Loucy (cell line): ENCODE results near the gene RPH3AL.
"Not testable (repeated sequence)": the region's sequence is repeated elsewhere in the genome, so short reads cannot be mapped to it uniquely, and the experiment has no call there.

Source experiments
- H2AFZ ChIP-seq: fragments of 200-600 bp; sonication (generic); 2 replicates; pipeline ENCODE4 v1.6.0; 2016; ENCODE audit warnings: antibody characterized with exemption, mild to moderate bottlenecking, low read length, moderate library complexity
- H3F3A ChIP-seq: fragments of 200-600 bp; 2 replicates; pipeline ENCODE4 v1.6.0; 2016; ENCODE audit warnings: antibody characterized with exemption, low read depth, mild to moderate bottlenecking
- H3K27me3 ChIP-seq: fragments of 200-600 bp; sonication (generic); 2 replicates; pipeline ENCODE4 v1.6.1; 2014; ENCODE audit warnings: low read length, mild to moderate bottlenecking; ENCODE audit not compliant: insufficient read depth, poor library complexity, severe bottlenecking
- H3K36me3 ChIP-seq: fragments of 200-600 bp; sonication (generic); 2 replicates; pipeline ENCODE4 v1.6.1; 2016; ENCODE audit warnings: low read length; ENCODE audit not compliant: insufficient read depth
- H3K4me1 ChIP-seq: fragments of 200-600 bp; sonication (generic); 2 replicates; pipeline ENCODE4 v1.5.1; 2014; ENCODE audit warnings: low read length, mild to moderate bottlenecking; ENCODE audit not compliant: insufficient read depth, poor library complexity, severe bottlenecking
- H3K4me2 ChIP-seq: fragments of 200-600 bp; sonication (generic); 2 replicates; pipeline ENCODE4 v1.6.0; 2014; ENCODE audit warnings: antibody characterized with exemption, low read length, low read depth, mild to moderate bottlenecking; ENCODE audit not compliant: poor library complexity, severe bottlenecking
- H3K4me3 ChIP-seq: fragments of 200-600 bp; sonication (generic); 2 replicates; pipeline ENCODE4 v1.5.1; 2014; ENCODE audit warnings: low read length, mild to moderate bottlenecking, mixed read lengths; ENCODE audit not compliant: poor library complexity, severe bottlenecking
- H3K79me2 ChIP-seq: fragments of 200-600 bp; sonication (generic); 2 replicates; pipeline ENCODE4 v1.6.1; 2014; ENCODE audit warnings: low read length; ENCODE audit not compliant: insufficient read depth
- H3K9ac ChIP-seq: fragments of 200-600 bp; sonication (generic); 2 replicates; pipeline ENCODE4 v1.6.0; 2014; ENCODE audit warnings: mild to moderate bottlenecking, low read depth, low read length, moderate library complexity; ENCODE audit not compliant: poor library complexity, severe bottlenecking
- H3K9me2 ChIP-seq: fragments of 200-600 bp; sonication (generic); replicated peaks from 2 replicates; pipeline ENCODE4 v1.6.1; 2016; ENCODE audit warnings: low read depth, low read length, mixed read lengths
- H3K9me3 ChIP-seq: fragments of 200-600 bp; sonication (generic); 2 replicates; pipeline ENCODE4 v1.6.1; 2014; ENCODE audit warnings: mild to moderate bottlenecking, antibody characterized with exemption, low read length, low read depth; ENCODE audit not compliant: insufficient read depth
- H4K20me1 ChIP-seq: fragments of 200-600 bp; sonication (generic); 2 replicates; pipeline ENCODE4 v1.6.0; 2014; ENCODE audit warnings: antibody characterized with exemption, low read length, mild to moderate bottlenecking; ENCODE audit not compliant: insufficient read depth, poor library complexity, severe bottlenecking
- EZH2phosphoT487 ChIP-seq: fragments of 200-600 bp; IDR thresholded peaks from 2 replicates; pipeline ENCODE4 v1.6.1; 2018; ENCODE audit warnings: antibody characterized with exemption, mild to moderate bottlenecking, moderate library complexity, borderline replicate concordance
- TF ChIP-seq, protein P1 (sequence below): fragments of 200-600 bp; sonication (generic); conservative IDR thresholded peaks from 2 replicates; pipeline ENCODE4 v1.5.1; 2014; ENCODE audit warnings: mild to moderate bottlenecking, antibody characterized with exemption, low read length

The RPH3AL gene

DNA sequence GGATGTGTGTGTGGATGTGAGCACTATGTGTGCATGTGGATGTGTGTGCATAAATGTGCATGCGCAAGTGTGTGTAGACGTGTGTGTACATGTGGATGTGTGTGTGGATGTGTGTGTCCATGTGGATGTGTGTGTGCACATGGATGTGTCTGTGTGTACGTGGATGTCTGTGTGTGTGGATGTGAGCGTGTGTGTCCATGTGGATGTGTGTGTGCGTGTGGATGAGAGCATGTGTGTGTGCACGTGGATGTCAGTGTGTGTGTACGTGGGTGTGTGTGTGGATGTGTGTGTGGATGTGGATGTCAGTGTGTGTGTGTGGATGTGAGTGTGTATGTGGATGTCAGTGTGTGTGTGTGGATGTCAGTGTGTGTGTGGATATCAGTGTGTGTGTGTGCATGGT, 107.6 kb downstream of the RPH3AL start:
- Histone ChIP-seq H3K36me3 (no peaks in the 10 kb centered on the region), H3K27me3 (no peaks in the 10 kb centered on the region), H3F3A (peaks cover 14% of the 10 kb centered on the region; the same call in 1 of the 2 replicates), H3K79me2 (no peaks in the 10 kb centered on the region), H3K4me3 (no peak overlapping the region), H3K9me3 (no peaks in the 10 kb centered on the region; the same call in 1 of the 2 replicates), H2AFZ (no peak overlapping the region), H3K4me2 (no peak overlapping the region), H3K9ac (no peak overlapping the region), H3K9me2 (no peaks in the 10 kb centered on the region), H3K4me1 (peaks cover 4% of the 10 kb centered on the region), H4K20me1 (no peaks in the 10 kb centered on the region)
- no peak for TF ChIP-seq EZH2phosphoT487
- TF ChIP-seq, protein P1, sequence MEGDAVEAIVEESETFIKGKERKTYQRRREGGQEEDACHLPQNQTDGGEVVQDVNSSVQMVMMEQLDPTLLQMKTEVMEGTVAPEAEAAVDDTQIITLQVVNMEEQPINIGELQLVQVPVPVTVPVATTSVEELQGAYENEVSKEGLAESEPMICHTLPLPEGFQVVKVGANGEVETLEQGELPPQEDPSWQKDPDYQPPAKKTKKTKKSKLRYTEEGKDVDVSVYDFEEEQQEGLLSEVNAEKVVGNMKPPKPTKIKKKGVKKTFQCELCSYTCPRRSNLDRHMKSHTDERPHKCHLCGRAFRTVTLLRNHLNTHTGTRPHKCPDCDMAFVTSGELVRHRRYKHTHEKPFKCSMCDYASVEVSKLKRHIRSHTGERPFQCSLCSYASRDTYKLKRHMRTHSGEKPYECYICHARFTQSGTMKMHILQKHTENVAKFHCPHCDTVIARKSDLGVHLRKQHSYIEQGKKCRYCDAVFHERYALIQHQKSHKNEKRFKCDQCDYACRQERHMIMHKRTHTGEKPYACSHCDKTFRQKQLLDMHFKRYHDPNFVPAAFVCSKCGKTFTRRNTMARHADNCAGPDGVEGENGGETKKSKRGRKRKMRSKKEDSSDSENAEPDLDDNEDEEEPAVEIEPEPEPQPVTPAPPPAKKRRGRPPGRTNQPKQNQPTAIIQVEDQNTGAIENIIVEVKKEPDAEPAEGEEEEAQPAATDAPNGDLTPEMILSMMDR: no peak

DNA sequence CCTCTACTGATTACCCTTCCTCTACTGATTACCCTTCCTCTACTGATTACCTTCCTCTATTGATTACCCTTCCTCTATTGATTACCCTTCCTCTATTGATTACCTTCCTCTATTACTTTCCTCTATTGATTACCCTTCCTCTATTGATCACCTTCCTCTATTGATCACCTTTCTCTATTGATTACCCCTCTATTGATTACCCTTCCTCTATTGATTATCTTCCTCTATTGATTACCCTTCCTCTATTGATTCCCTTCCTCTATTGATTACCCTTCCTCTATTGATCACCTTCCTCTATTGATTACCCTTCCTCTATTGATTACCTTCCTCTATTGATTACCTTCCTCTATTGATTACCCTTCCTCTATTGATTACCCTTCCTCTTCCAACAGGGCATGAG, 108.7 kb downstream of the RPH3AL start:
- H2AFZ ChIP-seq, H3K27me3 ChIP-seq, H3K9me3 ChIP-seq, H3K9ac ChIP-seq, H3K4me3 ChIP-seq, H3K9me2 ChIP-seq, H3K4me2 ChIP-seq, H3K4me1 ChIP-seq, H4K20me1 ChIP-seq, H3K79me2 ChIP-seq, H3K36me3 ChIP-seq: not testable (repeated sequence)
- H3F3A ChIP-seq: peaks cover 14% of the 10 kb centered on the region; the same call in 1 of the 2 replicates

DNA sequence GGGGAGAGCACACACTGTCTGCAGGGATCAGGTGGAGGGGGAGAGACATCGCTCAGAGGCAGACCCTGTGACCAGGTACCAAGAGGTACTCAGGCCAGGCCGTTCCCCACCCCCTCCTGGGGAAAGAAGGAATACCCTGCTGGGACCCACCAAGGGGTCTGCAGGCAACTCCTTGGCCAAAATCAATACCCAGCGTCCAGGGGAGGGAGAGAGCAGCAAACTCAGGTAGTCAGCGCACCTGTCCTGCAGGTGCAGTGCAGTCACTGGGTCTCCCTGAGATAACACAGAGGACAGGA, 113.7 kb downstream of the RPH3AL start:
- Histone ChIP-seq H3K9ac (no peak overlapping the region), H3K36me3 (no peaks in the 10 kb centered on the region), H3K4me1 (no peaks in the 10 kb centered on the region), H3K4me3 (no peak overlapping the region), H3K27me3 (no peaks in the 10 kb centered on the region), H3K9me2 (no peaks in the 10 kb centered on the region), H3F3A (peaks cover 11% of the 10 kb centered on the region; the same call in 1 of the 2 replicates), H3K79me2 (no peaks in the 10 kb centered on the region), H3K9me3 (peaks cover 4% of the 10 kb centered on the region; the same call in 1 of the 2 replicates), H3K4me2 (no peak overlapping the region), H4K20me1 (no peaks in the 10 kb centered on the region), H2AFZ (no peak overlapping the region)
- TF ChIP-seq, protein P1: no peak
- TF ChIP-seq EZH2phosphoT487: no peak

DNA sequence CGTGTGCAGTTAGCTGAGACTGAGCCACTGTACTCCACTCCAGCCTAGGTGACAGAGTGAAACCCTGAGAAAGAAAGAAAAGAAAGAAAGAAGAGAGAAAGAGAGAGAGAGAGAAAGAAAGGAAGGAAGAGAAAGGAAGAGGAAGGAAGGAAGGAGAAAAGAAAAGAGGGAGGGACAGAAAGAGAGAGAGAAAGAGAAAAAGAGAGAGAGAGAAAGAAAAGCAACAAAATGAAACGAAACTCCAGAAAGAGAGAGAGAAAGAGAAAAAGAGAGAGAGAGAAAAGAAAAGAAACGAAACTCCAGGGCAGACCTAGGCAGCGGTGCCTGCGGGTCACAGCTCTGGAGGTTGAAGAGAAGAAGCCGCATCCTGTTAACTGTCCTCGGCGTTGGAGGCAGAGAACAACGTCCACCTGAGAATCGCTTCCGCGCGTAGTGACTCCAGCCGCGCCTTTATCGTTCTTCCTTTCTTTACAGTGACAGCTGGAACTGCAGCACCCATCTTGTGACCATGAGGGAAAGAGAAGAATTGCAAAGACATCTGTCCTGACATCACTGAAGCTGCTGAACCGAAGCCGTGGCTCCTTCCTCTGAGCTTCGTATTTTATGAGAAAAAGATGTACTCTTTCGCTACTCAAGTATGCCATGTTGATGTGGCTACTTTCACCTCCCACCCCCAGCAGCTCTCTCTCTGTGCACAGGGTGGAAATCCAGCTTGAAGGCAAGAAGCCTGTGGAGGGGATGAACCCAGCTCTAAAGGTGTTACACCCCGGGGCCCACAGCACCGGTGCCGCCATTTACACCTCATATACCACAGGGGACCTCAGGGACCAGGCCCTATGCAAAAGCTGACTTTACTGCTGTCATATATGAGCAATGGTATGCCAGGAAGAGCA, 114.3 kb downstream of the RPH3AL start:
- H3K4me1 ChIP-seq: no peaks in the 10 kb centered on the region
- H3K36me3 ChIP-seq: no peaks in the 10 kb centered on the region
- peaks cover 8% of the 10 kb centered on the region; the same call in 1 of the 2 replicates for H3F3A ChIP-seq
- no peaks in the 10 kb centered on the region for H3K27me3 ChIP-seq
- peaks cover 4% of the 10 kb centered on the region; the same call in 1 of the 2 replicates for H3K9me3 ChIP-seq
- no peak overlapping the region for H3K4me2 ChIP-seq
- no peaks in the 10 kb centered on the region for H4K20me1 ChIP-seq
- H2AFZ ChIP-seq: no peak overlapping the region
- H3K9me2 ChIP-seq: no peaks in the 10 kb centered on the region
- no peak overlapping the region for H3K4me3 ChIP-seq
- TF ChIP-seq, protein P1: no peak
- TF ChIP-seq EZH2phosphoT487: no peak
- H3K9ac ChIP-seq: no peak overlapping the region
- H3K79me2 ChIP-seq: no peaks in the 10 kb centered on the region
